Measurements from ENCODE around the gene CCDC86. TPM values are rescaled to one million over a fixed set of nuclear protein-coding genes. Genes with fewer than 3 reads are reported as not detected.
"Not testable (repeated sequence)": the region's sequence is repeated elsewhere in the genome, so short reads cannot be mapped to it uniquely, and the experiment has no call there.

The CCDC86 gene
- total RNA-seq, 2 experiments from 2014 or later, result 21.3 to 24.7 TPM

GRCh38 chr11:60818057-60818456 lies 23.9 kb upstream of the CCDC86 start:
- POLR2A ChIA-PET, result no interaction called here
- H3K4me3 ChIP-seq (ENCODE audit: low read depth, low read length, poor library complexity, severe bottlenecking), result no peak overlapping the region
- intact Hi-C loops (cut with micrococcal nuclease; ENCODE audit: unreplicated experiment), result no loop called here
- no TSS peak for BruUV-seq (replicated peaks)
- no peaks in the 10 kb centered on the region for H3K9me2 ChIP-seq (ENCODE audit: insufficient read depth, low read length)
- no peaks in the 10 kb centered on the region for H3K79me2 ChIP-seq (ENCODE audit: insufficient read depth, low read depth, low read length)
- H3K36me3 ChIP-seq (ENCODE audit: insufficient read depth, low read length), result no peaks in the 10 kb centered on the region
- H4K20me1 ChIP-seq (ENCODE audit: insufficient read depth, low read length), result no peaks in the 10 kb centered on the region
- DNase-seq (ENCODE audit: low spot score), result no peak
- H3K4me2 ChIP-seq (ENCODE audit: low read length), result no peak overlapping the region
- H3K27ac ChIP-seq (ENCODE audit: low read depth, low read length, poor library complexity, severe bottlenecking), result no peak overlapping the region
- TF ChIP-seq CTCF (conservative IDR thresholded peaks at IDR 0.05; ENCODE audit: low read length), result no peak
- TF ChIP-seq EZH2phosphoT487 (IDR thresholded peaks at IDR 0.05; ENCODE audit: borderline replicate concordance, low read depth, low read length), result no peak
- no peaks in the 10 kb centered on the region for H3K4me1 ChIP-seq (ENCODE audit: insufficient read depth, low read length, poor library complexity, severe bottlenecking)
- H3K9me3 ChIP-seq (ENCODE audit: low read length), result peaks cover 12% of the 10 kb centered on the region; the same call in 1 of the 2 replicates
- H2AFZ ChIP-seq (ENCODE audit: low read length), result no peak overlapping the region
- CTCF ChIA-PET (ENCODE audit: unreplicated experiment), result no interaction called here

- H3K79me2 ChIP-seq (ENCODE audit: insufficient read depth, low read depth, low read length), result no peaks in the 10 kb centered on the region
- DNase-seq (ENCODE audit: low spot score), result peak; percentile 23
- no peaks in the 10 kb centered on the region for H3K36me3 ChIP-seq (ENCODE audit: insufficient read depth, low read length)
- no peak overlapping the region for H3K4me2 ChIP-seq (ENCODE audit: low read length)
- H2AFZ ChIP-seq (ENCODE audit: low read length), result no peak overlapping the region
- no peaks in the 10 kb centered on the region for H4K20me1 ChIP-seq (ENCODE audit: insufficient read depth, low read length)
- CTCF ChIA-PET (ENCODE audit: unreplicated experiment), result interaction anchor here (0.8 kb wide), 1 partner anchor 9 kb away, joined by 3 read pairs; no protein-coding TSS in a partner anchor
- POLR2A ChIA-PET, result no interaction called here
- intact Hi-C loops (cut with micrococcal nuclease; ENCODE audit: unreplicated experiment), result no loop called here
- TF ChIP-seq EZH2phosphoT487 (IDR thresholded peaks at IDR 0.05; ENCODE audit: borderline replicate concordance, low read depth, low read length) (no peak), CTCF (conservative IDR thresholded peaks at IDR 0.05; ENCODE audit: low read length) (no peak)
- no peak overlapping the region for H3K4me3 ChIP-seq (ENCODE audit: low read depth, low read length, poor library complexity, severe bottlenecking)
- H3K4me1 ChIP-seq (ENCODE audit: insufficient read depth, low read length, poor library complexity, severe bottlenecking), result no peaks in the 10 kb centered on the region
- no peaks in the 10 kb centered on the region for H3K9me2 ChIP-seq (ENCODE audit: insufficient read depth, low read length)
- no peak overlapping the region for H3K27ac ChIP-seq (ENCODE audit: low read depth, low read length, poor library complexity, severe bottlenecking)
- no TSS peak for BruUV-seq (replicated peaks)
- H3K9me3 ChIP-seq (ENCODE audit: low read length), result peaks cover 3% of the 10 kb centered on the region; the same call in 1 of the 2 replicates
Measured at GRCh38 chr11:60821827-60822599, 19.9 kb upstream of the CCDC86 start.

- H2AFZ ChIP-seq (ENCODE audit: low read length); H3K4me3 ChIP-seq (ENCODE audit: low read depth, low read length, poor library complexity, severe bottlenecking); intact Hi-C loops (cut with micrococcal nuclease; ENCODE audit: unreplicated experiment); BruUV-seq (replicated peaks); POLR2A ChIA-PET; H3K27ac ChIP-seq (ENCODE audit: low read depth, low read length, poor library complexity, severe bottlenecking); CTCF ChIA-PET (ENCODE audit: unreplicated experiment); H3K4me2 ChIP-seq (ENCODE audit: low read length); H4K20me1 ChIP-seq (ENCODE audit: insufficient read depth, low read length); H3K9me2 ChIP-seq (ENCODE audit: insufficient read depth, low read length); H3K9me3 ChIP-seq (ENCODE audit: low read length); H3K79me2 ChIP-seq (ENCODE audit: insufficient read depth, low read depth, low read length); H3K36me3 ChIP-seq (ENCODE audit: insufficient read depth, low read length); H3K4me1 ChIP-seq (ENCODE audit: insufficient read depth, low read length, poor library complexity, severe bottlenecking); DNase-seq (ENCODE audit: low spot score): not testable (repeated sequence)
Measured at GRCh38 chr11:60823745-60824306, 18.1 kb upstream of the CCDC86 start.

All from OCI-LY7 (cell line).